Activated CD4-positive, alpha-beta T cell treated with anti-CD3 and anti-CD28 coated beads, Interleukin-2, Interleukin-6, amounts not matched to agents 100 ng/mL and 50 ng/mL, durations not matched to agents 16 hours and 8 hours (primary cell): Measurements from ENCODE around the gene AQP4.

ENCODE experiments used
- DNase-seq: peaks from one replicate; pipeline ENCODE4 v3.0.0-alpha.2; 2020

The AQP4 gene

DNA sequence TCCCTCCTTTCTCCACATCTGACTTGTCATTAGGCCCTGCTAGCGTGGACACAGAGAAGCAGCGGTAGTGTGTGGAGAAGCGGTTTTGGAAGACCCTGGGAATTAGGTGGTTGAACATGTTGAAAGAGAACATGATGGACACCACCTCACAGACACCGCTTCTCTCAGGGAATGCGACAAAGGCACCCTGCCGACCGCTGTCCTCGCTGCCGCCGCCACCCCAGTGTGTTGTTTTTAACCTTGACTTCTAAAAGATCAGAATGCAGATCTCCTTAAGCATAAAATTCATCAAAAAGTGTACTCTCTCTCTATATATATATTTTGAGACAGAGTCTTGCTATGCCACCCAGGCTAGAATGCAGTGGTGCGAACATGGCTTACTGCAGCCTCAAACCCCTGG is 33.2 kb downstream of the AQP4 start:
- no peak for DNase-seq

DNA sequence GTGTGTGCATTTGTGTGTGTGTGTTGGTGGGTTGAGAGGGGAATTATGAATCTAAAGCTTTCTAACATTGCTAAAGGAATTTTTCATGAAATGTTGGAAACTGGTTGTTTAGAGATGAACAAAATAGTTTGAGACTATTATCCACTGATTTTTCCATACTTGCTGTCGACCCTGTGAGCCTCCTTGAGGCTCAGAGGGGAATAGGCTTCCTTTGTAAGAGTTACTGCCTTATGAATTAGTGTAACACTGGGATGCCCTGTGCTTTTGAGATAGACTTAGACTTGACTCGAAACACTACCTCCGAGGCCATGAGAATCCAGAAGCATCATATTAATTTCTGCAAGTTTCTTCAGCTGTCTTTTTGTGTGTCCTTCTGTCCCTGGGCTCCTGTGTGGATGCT is 37.9 kb downstream of the AQP4 start:
- no peak for DNase-seq

DNA sequence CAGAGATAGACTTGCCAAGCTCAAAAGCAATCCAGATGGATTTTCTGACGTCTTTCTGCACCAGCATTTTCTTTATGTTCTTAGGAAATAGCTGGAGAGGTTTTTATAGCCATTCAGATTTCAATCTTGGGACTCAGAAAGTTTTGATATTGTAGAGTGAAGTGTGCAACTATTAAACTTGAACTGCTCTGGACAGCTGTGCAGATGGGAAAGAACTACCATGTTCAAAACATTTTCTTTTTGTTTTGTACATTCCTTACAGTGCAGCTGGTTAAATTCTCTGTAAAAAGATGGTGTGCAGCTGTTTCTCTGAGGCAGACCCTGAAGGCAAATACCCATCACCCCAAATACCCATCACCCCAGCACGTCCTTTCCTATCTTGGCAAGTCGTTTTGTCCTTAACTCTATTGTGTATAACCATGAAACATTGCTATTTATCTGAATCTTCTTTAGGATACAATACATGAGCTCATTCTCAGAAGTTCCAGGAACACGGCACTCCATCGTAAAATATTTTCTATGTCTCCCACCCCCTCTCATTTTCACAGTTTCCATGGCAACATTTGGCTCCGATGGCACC is 38.8 kb downstream of the AQP4 start:
- DNase-seq, result no peak

DNA sequence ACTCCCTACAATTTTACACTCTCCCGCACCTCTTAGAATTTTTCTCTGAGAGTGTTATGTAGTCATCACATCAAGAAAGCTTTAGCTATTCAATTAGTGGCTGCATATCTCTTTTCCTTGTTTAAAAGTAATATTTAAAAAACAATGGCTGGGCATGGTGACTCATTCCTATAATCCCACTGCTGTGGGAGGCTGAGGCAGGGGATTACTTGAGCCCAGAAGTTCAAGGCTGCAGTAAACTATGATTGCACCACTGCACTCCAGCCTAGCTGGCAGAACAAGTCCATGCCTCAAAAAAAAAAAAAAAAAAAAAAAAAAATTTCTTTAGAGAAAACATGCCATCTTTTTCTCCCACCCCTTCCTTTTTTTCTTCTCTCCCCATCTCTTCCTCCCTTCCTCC is 44.3 kb downstream of the AQP4 start:
- DNase-seq, result no peak

DNA sequence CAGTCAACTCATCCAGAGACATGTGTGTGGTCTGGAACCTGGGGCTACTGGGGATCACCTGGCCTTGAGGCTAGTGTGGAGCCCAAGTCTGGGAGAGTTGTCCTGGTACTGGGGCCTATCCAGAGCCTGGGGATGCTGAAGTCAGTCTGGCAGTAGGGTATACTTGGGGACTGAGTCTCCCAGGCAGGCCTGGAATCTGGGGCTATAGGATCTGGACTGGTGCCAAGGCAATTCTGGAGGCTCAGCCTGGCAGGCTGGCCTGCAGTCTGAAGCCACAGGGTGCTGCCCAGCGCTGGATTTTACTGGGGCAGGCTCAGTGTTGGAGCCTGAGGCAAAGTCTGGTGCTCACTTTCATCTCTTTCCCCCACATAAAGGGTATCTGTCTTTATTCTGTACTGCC is 46.5 kb downstream of the AQP4 start:
- no peak for DNase-seq

DNA sequence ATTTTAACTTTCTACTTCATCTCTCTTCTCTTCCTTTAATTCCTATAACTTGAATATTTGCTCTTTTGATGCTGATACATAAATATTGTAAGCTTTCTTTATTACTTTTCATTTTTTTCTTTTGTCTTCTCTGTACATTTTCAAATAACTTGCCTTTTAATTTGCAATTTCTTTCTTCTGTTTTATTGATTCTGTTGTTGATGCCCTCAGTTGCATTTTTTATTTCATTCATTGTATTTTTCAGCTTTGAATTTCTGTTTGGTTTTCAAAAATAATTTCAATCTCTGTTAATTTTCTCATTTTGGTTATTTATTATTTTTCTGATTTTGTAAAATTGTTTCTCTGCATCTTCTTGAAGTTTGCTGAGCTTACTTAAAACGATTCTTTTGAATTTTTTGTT is 47.0 kb downstream of the AQP4 start:
- DNase-seq, result no peak

DNA sequence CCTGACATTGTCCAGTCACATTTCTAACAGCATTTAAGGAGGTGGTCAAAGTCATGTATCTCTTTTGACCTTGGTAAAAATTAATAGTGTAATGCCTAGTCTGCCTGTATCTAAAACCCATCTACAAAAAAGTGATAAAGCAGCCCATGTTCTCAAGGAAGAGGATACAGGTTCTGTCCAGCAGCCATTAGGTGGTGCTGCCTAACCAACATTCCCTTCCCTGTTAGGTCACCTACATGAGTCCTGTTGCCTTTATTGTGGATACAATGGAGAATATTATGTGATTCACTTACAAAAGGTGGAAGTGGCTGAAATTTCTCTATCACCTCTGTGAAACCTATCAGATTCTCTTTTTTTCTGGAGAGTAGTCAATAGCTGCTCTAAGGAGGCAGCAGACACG is 52.5 kb downstream of the AQP4 start:
- no peak for DNase-seq

DNA sequence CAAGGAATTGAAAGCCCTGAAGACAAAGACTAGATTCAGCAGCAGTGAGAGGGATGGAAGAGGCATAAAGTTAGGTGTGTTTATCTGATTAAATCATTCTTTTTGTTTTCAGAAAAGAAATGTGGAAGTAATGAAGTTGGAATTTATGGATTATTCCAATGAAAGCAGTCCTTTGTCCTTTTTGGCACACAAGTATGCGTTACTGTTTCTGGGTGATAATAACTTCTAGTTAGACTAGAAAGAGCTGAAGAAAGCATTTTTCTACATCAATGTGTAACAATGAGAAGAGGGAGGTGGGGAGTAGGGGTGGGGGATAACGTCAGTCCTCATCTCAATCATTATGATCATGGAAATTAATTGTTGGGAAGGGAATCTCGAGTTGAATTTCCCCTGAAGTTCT is 53.0 kb downstream of the AQP4 start:
- no peak for DNase-seq

DNA sequence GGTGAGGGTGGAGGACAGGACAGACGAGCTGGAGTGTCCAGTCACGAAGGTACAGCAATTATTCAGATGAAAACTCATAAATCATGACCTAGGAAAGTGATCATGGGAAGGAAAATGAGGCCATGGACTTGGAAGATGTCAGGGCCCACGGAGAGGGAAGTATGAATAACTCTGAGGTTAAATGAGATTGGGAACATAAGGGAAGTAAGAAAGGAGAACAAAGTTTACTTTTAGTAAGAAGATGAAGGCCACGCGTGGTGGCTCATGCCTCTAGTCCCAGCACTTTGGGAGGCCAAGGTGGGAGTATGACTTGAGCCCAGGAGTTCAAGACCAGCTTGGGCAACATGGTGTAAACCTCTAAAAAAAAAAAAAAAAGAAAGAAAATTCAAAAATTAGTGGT is 56.2 kb downstream of the AQP4 start:
- DNase-seq, result no peak

DNA sequence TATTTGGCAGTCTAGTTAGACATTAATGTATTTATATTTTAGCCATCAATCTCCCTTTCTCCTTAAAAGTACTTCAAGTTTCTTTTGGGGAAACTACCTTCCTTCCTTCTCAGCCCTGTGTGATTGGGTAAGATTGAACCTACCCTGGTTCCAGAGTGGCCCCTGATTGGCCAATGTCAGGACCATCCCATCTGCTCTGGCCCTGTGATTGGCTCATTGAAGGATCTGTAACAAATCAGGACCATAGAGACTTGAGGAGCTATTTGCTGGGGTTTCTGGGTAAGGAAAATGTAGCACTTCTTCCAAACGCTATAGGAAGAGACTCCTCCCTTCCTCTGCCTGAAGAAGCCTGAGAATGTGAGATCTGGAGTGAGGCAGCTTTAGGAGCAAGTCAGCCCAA is 59.3 kb downstream of the AQP4 start:
- DNase-seq, result no peak

DNA sequence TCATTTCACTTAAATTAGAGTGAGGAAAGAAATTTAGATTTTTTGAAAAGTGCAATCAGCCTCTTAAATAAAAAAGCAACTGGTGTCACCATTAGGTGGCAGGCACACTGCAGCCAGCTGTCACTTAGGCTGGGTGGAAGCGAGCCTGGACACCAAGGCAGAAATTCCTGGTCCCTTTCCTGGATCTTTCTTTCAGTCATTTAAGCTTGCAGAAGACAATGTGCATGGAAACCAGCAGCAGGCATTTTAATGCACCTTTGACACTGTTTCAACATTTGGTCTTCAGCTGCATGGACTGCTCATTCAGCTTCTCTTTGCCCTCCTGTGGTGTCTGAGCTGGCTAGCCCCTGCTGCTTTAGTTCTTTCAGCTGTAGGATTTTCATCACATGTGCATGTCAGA is 61.0 kb downstream of the AQP4 start:
- no peak for DNase-seq

DNA sequence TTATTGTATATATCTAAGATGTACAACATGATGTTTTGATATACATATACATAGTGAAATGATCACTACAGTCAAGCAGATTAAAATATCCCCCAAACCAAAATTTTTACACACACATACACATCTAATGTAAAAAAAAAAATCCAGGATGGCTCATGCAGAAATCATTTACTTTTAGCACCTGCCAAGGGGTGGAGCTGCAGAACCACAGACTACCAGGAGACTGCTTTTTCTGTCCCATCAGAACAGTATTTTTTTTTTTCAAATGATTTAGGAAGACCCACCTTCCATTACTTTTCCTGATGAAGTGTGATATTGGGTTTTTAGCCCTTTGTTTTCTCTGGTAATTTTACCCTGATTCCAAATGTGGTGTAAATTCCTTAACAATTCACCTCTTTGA is 61.9 kb downstream of the AQP4 start:
- no peak for DNase-seq

DNA sequence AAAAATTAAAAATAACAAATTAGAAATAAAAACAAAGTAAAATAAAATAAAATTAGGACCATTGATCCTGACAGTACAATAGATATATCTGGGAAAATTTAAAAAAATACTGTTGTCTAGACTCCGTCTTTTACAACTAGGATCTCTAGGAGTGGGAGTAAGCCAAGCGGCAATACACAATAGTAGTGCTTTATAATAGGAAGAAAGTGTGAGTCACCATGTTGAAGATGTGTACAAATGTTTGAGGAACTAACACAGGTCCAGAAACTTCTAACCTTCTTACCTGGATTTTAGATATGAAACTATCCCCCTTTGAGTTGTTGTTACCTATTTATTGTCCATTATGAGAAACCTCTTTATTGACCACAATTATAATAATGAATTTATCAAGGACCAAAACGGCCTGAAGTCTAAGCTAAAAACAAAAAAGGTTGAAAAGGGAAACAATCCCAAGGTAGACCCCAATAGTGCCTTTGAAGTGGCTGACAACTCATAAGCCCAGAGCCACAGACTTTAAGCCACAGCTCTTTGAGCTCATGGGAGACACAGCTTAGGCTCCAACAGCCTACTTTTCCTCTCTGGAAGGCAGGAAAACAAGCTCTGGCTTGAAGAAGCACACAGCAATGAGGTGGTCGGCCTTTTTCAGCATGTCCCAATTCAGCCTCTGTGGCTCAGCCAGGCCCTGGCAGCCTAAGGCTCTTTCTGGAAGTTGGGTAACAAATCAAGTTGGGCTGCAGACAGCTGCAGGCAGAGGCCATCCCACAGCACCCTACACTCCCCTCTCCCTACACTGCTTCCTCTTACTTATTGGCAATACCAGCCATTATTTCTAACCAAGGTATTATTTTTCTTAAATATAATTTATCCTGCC is 62.9 kb downstream of the AQP4 start:
- DNase-seq, result no peak
